ENCODE results near the gene ATXN3.
A peak's percentile ranks its signal among the peaks of the same experiment; 100 is the strongest.

The ATXN3 gene

GRCh38 chr14:92041203-92041602, 65.2 kb downstream of the ATXN3 start:
- DNase-seq (ENCODE audit: extremely low read depth, low read depth), result no peak
- H3K4me3 ChIP-seq (replicated peaks; ENCODE audit: low read depth, low read length), result peak overlapping the region; percentile 78
- TF ChIP-seq CTCF (IDR thresholded peaks at IDR 0.05; ENCODE audit: low read depth, low read length, missing control alignments), result no peak

- H3K4me3 ChIP-seq (replicated peaks; ENCODE audit: low read depth, low read length), result peak overlapping the region; percentile 78
- no peak for DNase-seq (ENCODE audit: extremely low read depth, low read depth)
- no peak for TF ChIP-seq CTCF (IDR thresholded peaks at IDR 0.05; ENCODE audit: low read depth, low read length, missing control alignments)
Measured at GRCh38 chr14:92040431-92041051, 65.8 kb downstream of the ATXN3 start.

GRCh38 chr14:92039719-92040430, 66.5 kb downstream of the ATXN3 start, which contains the start of gene TRIP11:
TRIP11 (minus strand) TSS chr14:92040059; CDS start chr14:92039685, 374 bp downstream.
- H3K4me3 ChIP-seq (replicated peaks; ENCODE audit: low read depth, low read length), result peak within 1 kb of the TSS; percentile 78
- peak; percentile 63 for DNase-seq (ENCODE audit: extremely low read depth, low read depth)
- TF ChIP-seq CTCF (IDR thresholded peaks at IDR 0.05; ENCODE audit: low read depth, low read length, missing control alignments), result no peak

- peak; percentile 36 for DNase-seq (ENCODE audit: extremely low read depth, low read depth)
- no peak for TF ChIP-seq CTCF (IDR thresholded peaks at IDR 0.05; ENCODE audit: low read depth, low read length, missing control alignments)
- peak overlapping the region; percentile 78 for H3K4me3 ChIP-seq (replicated peaks; ENCODE audit: low read depth, low read length)
Measured at GRCh38 chr14:92039063-92039718, 67.2 kb downstream of the ATXN3 start.

GRCh38 chr14:92037989-92038388, 68.4 kb downstream of the ATXN3 start:
- no peak for TF ChIP-seq CTCF (IDR thresholded peaks at IDR 0.05; ENCODE audit: low read depth, low read length, missing control alignments)
- peak overlapping the region; percentile 78 for H3K4me3 ChIP-seq (replicated peaks; ENCODE audit: low read depth, low read length)
- DNase-seq (ENCODE audit: extremely low read depth, low read depth), result no peak

- DNase-seq (ENCODE audit: extremely low read depth, low read depth), result no peak
- no peak overlapping the region for H3K4me3 ChIP-seq (replicated peaks; ENCODE audit: low read depth, low read length)
- TF ChIP-seq CTCF (IDR thresholded peaks at IDR 0.05; ENCODE audit: low read depth, low read length, missing control alignments), result no peak
Measured at GRCh38 chr14:92035890-92036289, 70.5 kb downstream of the ATXN3 start.

Data from HFF-Myc (cell line).